Renal cortex interstitium (tissue), 11 donors: Measurements from ENCODE around the gene PHKG2. TPM values are rescaled to one million over a fixed set of nuclear protein-coding genes. Genes with fewer than 3 reads are reported as not detected.

Source experiments
- DNase-seq, 11 donors: peaks; one replicate each; pipeline ENCODE4 v3.0.0-alpha.2; 2013; ENCODE audit warnings: low read depth in 9 of 11, low spot score in 4 of 11; ENCODE audit errors: extremely low read depth in 1 of 11
- polyA plus RNA-seq, 3 donors: library from polyadenylated mRNA; unstranded; fragments of 120-200 nt; gene quantifications; one replicate each; pipeline ENCODE4 v1.2.1, GENCODE V29; 2013; ENCODE audit not compliant: insufficient read length in 3 of 3

The PHKG2 gene
- polyA plus RNA-seq, 3 donors = 29.8 to 39.2 (median 30.1) TPM

- no peak for DNase-seq
Observed at GRCh38 chr16:30783280-30784109, 35.3 kb downstream of the PHKG2 start.

DNA sequence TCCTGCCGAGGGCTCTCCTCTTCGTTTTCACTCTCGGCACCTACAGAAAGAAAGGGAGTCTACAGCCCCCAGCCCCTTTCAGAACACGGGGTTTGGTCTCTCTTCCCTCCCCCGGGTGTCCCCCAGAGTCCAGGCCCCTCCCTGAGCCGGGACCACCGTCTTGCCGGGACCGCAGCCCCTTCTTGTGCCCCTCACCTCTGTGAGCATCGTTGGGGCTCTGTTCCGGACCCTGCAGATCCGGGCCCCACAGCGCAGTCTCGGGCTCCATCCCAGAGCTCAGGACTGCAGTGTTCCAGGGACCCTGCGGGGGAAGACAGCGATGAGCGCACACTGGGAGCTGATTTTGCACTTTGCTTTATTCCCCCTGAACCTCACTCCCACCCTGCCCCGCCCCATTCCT lies 36.0 kb downstream of the PHKG2 start:
- DNase-seq = no peak

- DNase-seq = no peak
Observed at GRCh38 chr16:30785126-30786106, 37.2 kb downstream of the PHKG2 start.

GRCh38 chr16:30786115-30786935 lies 38.1 kb downstream of the PHKG2 start:
- peak in 3 of 11 donors; percentile 25 to 41 (median 35) for DNase-seq

DNA sequence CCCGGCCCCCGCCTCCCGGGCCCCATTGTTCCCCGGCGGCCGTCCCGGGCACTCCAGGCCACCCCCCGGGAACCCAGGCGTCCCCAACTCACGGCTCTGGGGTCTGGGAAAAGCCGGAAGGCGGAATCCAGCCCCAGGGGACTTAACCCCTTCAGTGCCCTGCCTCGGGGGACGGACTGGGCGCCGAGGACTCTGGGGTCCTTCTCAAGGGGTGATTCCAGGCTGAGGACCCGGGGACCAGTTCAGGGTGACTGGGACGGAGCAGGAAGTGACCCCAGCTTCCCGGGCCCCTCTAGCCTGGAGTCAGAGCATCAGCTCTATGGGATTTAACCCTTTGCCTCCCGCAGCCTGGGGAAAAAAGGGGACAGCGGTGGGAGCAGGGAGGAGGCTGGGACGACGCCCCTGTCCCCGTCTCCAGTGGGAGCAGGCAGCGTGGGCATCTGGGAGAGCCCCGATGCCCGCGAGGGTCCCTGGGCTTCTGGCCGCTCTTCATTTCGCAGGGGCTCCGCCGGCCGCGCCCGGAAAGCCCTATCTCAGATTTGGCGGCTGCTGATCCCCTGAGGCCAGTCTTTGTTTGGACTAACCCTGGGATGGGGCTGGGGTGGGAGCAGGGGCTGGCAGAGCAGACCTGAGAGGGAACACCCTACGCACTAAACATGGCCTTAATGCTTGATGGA lies 38.8 kb downstream of the PHKG2 start, which contains the start of gene ZNF629:
ZNF629 (minus strand) TSS at position 270 of the 677 bp plus-strand sequence. CDS start 2,723 bp downstream, outside the sequence.
- peak in 8 of 11 donors; percentile 68 to 89 (median 78) for DNase-seq

DNA sequence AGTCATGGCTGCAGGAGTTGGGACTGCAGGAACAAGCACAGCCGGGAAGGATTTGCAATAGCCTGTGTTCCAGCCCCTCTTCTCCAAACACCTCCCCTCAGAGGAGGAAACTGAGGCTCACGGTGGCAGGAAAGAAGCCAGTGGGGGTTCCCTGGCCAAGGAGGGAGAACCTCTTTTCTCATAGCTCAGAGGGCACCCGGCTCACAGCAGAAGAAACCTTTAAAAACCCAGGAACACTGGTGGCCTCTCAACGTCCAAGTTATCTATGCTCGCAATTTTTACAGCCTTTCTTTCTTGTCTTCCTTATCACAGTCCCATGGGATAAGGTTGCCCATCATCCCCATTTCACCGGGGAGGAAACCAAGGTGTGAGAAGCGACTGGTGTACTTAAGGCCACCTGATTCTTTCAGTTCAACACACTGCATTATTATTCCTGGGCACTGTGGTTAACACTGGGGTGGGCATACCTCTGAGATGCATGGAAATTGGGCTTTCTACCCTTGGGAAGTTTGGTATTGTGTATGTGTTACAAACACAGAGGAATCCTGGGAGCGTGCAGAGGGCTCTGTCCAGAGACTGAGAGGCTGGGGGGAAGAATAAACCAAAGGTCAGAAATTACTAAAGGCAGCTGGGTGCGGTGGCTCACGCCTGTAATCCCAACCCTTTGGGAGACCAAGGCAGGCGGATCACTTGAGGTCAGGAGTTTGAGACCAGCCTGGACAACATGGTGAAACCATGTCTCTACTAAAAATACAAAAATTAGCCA lies 39.6 kb downstream of the PHKG2 start:
- DNase-seq = no peak

- DNase-seq = no peak
Observed at GRCh38 chr16:30793508-30794069, 45.4 kb downstream of the PHKG2 start.

DNA sequence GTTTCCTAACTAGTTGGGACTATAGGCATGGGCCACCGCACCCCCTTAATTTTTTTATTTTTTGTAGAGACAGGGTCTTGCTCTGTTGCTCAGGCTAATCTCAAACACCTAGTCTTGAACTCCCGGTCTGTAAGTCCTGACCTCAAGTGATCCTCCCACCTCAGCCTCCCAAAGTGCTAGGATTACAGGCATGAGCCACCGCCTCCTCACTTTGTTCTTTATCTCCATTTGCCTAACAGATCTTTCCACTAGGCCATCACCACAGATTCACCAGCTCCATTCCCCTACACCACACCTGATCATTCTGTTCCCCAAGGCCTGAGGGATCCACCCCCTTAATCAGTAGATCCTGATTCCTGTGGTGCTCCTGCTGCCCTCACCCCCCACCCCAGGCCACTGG lies 46.4 kb downstream of the PHKG2 start:
- DNase-seq = no peak

- DNase-seq = no peak
Observed at GRCh38 chr16:30797670-30798309, 49.6 kb downstream of the PHKG2 start.

Other genes starting within 250 kb of the PHKG2 start
- gene ZNF768, start 221.9 kb upstream of the PHKG2 start, polyA plus RNA-seq = 10 to 100 TPM; 48.0 to 66.6 (median 54.7) TPM
- gene ZNF747, start 213.6 kb upstream of the PHKG2 start, polyA plus RNA-seq = 10 to 100 TPM in 2 of 3 donors, 1 to 10 TPM in 1; 9.6 to 10.5 (median 10.1) TPM
- 10 to 100 TPM; 10.8 to 15.8 (median 12.5) TPM for gene ZNF764, start 190.1 kb upstream of the PHKG2 start, polyA plus RNA-seq
- 10 to 100 TPM; 10.1 to 16.7 (median 14.7) TPM for gene ZNF688, start 176.7 kb upstream of the PHKG2 start, polyA plus RNA-seq
- gene ZNF785, start 162.7 kb upstream of the PHKG2 start, polyA plus RNA-seq = 10 to 100 TPM; 20.2 to 32.3 (median 23.7) TPM
- 10 to 100 TPM; 12.8 to 16.0 (median 14.7) TPM for gene ZNF689, start 138.0 kb upstream of the PHKG2 start, polyA plus RNA-seq
- gene PRR14, start 97.5 kb upstream of the PHKG2 start, polyA plus RNA-seq = 10 to 100 TPM; 44.8 to 54.8 (median 46.6) TPM
- gene FBRS, start 90.0 kb upstream of the PHKG2 start, polyA plus RNA-seq = 10 to 100 TPM; 48.7 to 78.6 (median 67.4) TPM
- 10 to 100 TPM; 29.6 to 44.3 (median 39.2) TPM for gene SRCAP, start 49.3 kb upstream of the PHKG2 start, polyA plus RNA-seq
- gene CFAP119, start 13.6 kb downstream of the PHKG2 start, polyA plus RNA-seq = 10 to 100 TPM in 2 of 3 donors, 1 to 10 TPM in 1; 8.4 to 13.1 (median 12.8) TPM
- gene RNF40, start 13.9 kb downstream of the PHKG2 start, polyA plus RNA-seq = 100 to 1,000 TPM; 119 to 124 (median 120) TPM
- 10 to 100 TPM; 25.6 to 31.6 (median 28.3) TPM for gene ZNF629, start 38.8 kb downstream of the PHKG2 start, polyA plus RNA-seq
- gene BCL7C, start 145.7 kb downstream of the PHKG2 start, polyA plus RNA-seq = 10 to 100 TPM; 32.6 to 49.7 (median 41.6) TPM
- 1 to 10 TPM; 6.5 to 8.3 (median 7.8) TPM for gene CTF1, start 148.2 kb downstream of the PHKG2 start, polyA plus RNA-seq
- gene FBXL19, start 175.1 kb downstream of the PHKG2 start, polyA plus RNA-seq = 10 to 100 TPM; 18.0 to 34.4 (median 32.4) TPM
- 10 to 100 TPM; 17.7 to 19.8 (median 19.1) TPM for gene ORAI3, start 200.6 kb downstream of the PHKG2 start, polyA plus RNA-seq
- gene SETD1A, start 209.3 kb downstream of the PHKG2 start, polyA plus RNA-seq = 10 to 100 TPM; 17.3 to 19.7 (median 18.7) TPM
- gene HSD3B7, start 236.8 kb downstream of the PHKG2 start, polyA plus RNA-seq = 10 to 100 TPM in 1 of 3 donors, 1 to 10 TPM in 2; 7.2 to 10.7 (median 7.7) TPM